ENCODE measurements around the gene KIAA1217. TPM values are rescaled to one million over a fixed set of nuclear protein-coding genes. Genes with fewer than 3 reads are reported as not detected.

The KIAA1217 gene
- polyA plus RNA-seq, 1 of the 3 experiments (the other 2 are of a cell fraction): 7.2 TPM

GRCh38 chr10:24493165-24493564 lies 284.2 kb downstream of the KIAA1217 start:
- Histone ChIP-seq H3K9me3 (no peaks in the 10 kb centered on the region), H2AFZ (ENCODE audit: low read depth) (no peak overlapping the region), H3K4me3 (ENCODE audit: low read depth in 2 of 2, low read length in 1 of 2) (no peak overlapping the region), H3K27ac (ENCODE audit: low read depth in 2 of 2, low read length in 1 of 2) (no peak overlapping the region), H3K79me2 (ENCODE audit: insufficient read depth) (no peaks in the 10 kb centered on the region), H3K9me2 (no peaks in the 10 kb centered on the region), H3K4me1 (ENCODE audit: control insufficient read depth in 1 of 2, insufficient read depth in 2 of 2, low read depth in 1 of 2, low read length in 1 of 2) (peaks cover 0 to 14% of the 10 kb centered on the region in 2 experiments; a peak in 1 of 4 replicates), H3K36me3 (replicated peaks in 1 of 2; ENCODE audit: control insufficient read depth in 1 of 2, insufficient read depth in 2 of 2, low read length in 1 of 2) (peaks cover 0 to 3% of the 10 kb centered on the region in 2 experiments), H3K4me2 (no peak overlapping the region), H3K27me3 (ENCODE audit: insufficient read depth) (no peaks in the 10 kb centered on the region), H3F3A (replicated peaks; ENCODE audit: insufficient read depth) (no peaks in the 10 kb centered on the region), H4K20me1 (ENCODE audit: insufficient read depth) (no peaks in the 10 kb centered on the region), H3K9ac (no peak overlapping the region)
- ChIA-PET CTCF (no interaction called here), POLR2A (no interaction called here)
- no peak for TF ChIP-seq SMC3 (IDR thresholded peaks at IDR 0.05; ENCODE audit: low read depth, low read length)
- no peak for TF ChIP-seq EP300 (IDR thresholded peaks at IDR 0.05; ENCODE audit: borderline replicate concordance in 1 of 2, low read depth in 1 of 2, low read length in 1 of 2)
- no peak for TF ChIP-seq ELF1 (IDR thresholded peaks at IDR 0.05)
- TF ChIP-seq YY1 (IDR thresholded peaks at IDR 0.05; ENCODE audit: low read depth): no peak
- TF ChIP-seq EZH2phosphoT487 (IDR thresholded peaks at IDR 0.05; ENCODE audit: borderline replicate concordance, low read depth): no peak
- no peak for TF ChIP-seq RAD21 (IDR thresholded peaks at IDR 0.05; ENCODE audit: low read length)
- no peak for TF ChIP-seq POLR2AphosphoS5 (IDR thresholded peaks at IDR 0.05; ENCODE audit: low read depth, low read length)
- TF ChIP-seq, protein P1, sequence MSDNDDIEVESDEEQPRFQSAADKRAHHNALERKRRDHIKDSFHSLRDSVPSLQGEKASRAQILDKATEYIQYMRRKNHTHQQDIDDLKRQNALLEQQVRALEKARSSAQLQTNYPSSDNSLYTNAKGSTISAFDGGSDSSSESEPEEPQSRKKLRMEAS (IDR thresholded peaks at IDR 0.05; ENCODE audit: low read depth): no peak
- TF ChIP-seq SIN3A (IDR thresholded peaks at IDR 0.05; ENCODE audit: borderline replicate concordance, low read depth, low read length): no peak
- TF ChIP-seq RXRA (IDR thresholded peaks at IDR 0.05; ENCODE audit: borderline replicate concordance, low read depth): no peak
- TF ChIP-seq RCOR1 (IDR thresholded peaks at IDR 0.05; ENCODE audit: low read length): no peak
- 91% methylated on average over 3 of the region's 4 CpGs for WGBS (ENCODE audit: low lambda C conversion rate)
- DNase-seq: no peak

GRCh38 chr10:24494236-24494635 lies 285.3 kb downstream of the KIAA1217 start:
- Histone ChIP-seq H3K4me3 (ENCODE audit: low read depth in 2 of 2, low read length in 1 of 2) (no peak overlapping the region), H3K9me2 (no peaks in the 10 kb centered on the region), H3K79me2 (ENCODE audit: insufficient read depth) (no peaks in the 10 kb centered on the region), H3K9me3 (no peaks in the 10 kb centered on the region), H2AFZ (ENCODE audit: low read depth) (no peak overlapping the region), H3K4me1 (ENCODE audit: control insufficient read depth in 1 of 2, insufficient read depth in 2 of 2, low read depth in 1 of 2, low read length in 1 of 2) (peaks cover 0 to 14% of the 10 kb centered on the region in 2 experiments; a peak in 1 of 4 replicates), H3K4me2 (no peak overlapping the region), H3K27me3 (ENCODE audit: insufficient read depth) (no peaks in the 10 kb centered on the region), H4K20me1 (ENCODE audit: insufficient read depth) (no peaks in the 10 kb centered on the region), H3K36me3 (replicated peaks in 1 of 2; ENCODE audit: control insufficient read depth in 1 of 2, insufficient read depth in 2 of 2, low read length in 1 of 2) (peaks cover 0 to 3% of the 10 kb centered on the region in 2 experiments), H3K9ac (no peak overlapping the region), H3F3A (replicated peaks; ENCODE audit: insufficient read depth) (no peaks in the 10 kb centered on the region), H3K27ac (ENCODE audit: low read depth in 2 of 2, low read length in 1 of 2) (no peak overlapping the region)
- DNase-seq: no peak
- ChIA-PET CTCF (no interaction called here), POLR2A (no interaction called here)
- TF ChIP-seq TCF12 (IDR thresholded peaks at IDR 0.05): no peak
- WGBS (ENCODE audit: low lambda C conversion rate): 90% methylated on average over 8 of the region's 8 CpGs

GRCh38 chr10:24494777-24495176 lies 285.8 kb downstream of the KIAA1217 start:
- Histone ChIP-seq H3K4me2 (no peak overlapping the region), H3K9me3 (no peaks in the 10 kb centered on the region), H3K79me2 (ENCODE audit: insufficient read depth) (no peaks in the 10 kb centered on the region), H4K20me1 (ENCODE audit: insufficient read depth) (no peaks in the 10 kb centered on the region), H3K27me3 (ENCODE audit: insufficient read depth) (no peaks in the 10 kb centered on the region), H3K27ac (ENCODE audit: low read depth in 2 of 2, low read length in 1 of 2) (no peak overlapping the region), H3K9me2 (no peaks in the 10 kb centered on the region), H3K36me3 (replicated peaks in 1 of 2; ENCODE audit: control insufficient read depth in 1 of 2, insufficient read depth in 2 of 2, low read length in 1 of 2) (peaks cover 0 to 3% of the 10 kb centered on the region in 2 experiments), H3K4me3 (ENCODE audit: low read depth in 2 of 2, low read length in 1 of 2) (no peak overlapping the region), H3K9ac (no peak overlapping the region), H3F3A (replicated peaks; ENCODE audit: insufficient read depth) (no peaks in the 10 kb centered on the region), H2AFZ (ENCODE audit: low read depth) (no peak overlapping the region), H3K4me1 (ENCODE audit: control insufficient read depth in 1 of 2, insufficient read depth in 2 of 2, low read depth in 1 of 2, low read length in 1 of 2) (peaks cover 0 to 14% of the 10 kb centered on the region in 2 experiments; a peak in 1 of 4 replicates)
- ChIA-PET CTCF (no interaction called here), POLR2A (no interaction called here)
- 95% methylated on average over 6 of the region's 6 CpGs for WGBS (ENCODE audit: low lambda C conversion rate)
- no peak for DNase-seq
- TF ChIP-seq FOXM1 (IDR thresholded peaks at IDR 0.05; ENCODE audit: low read depth) (no peak), EP300 (IDR thresholded peaks at IDR 0.05; ENCODE audit: borderline replicate concordance in 1 of 2, low read depth in 1 of 2, low read length in 1 of 2) (no peak), TCF12 (IDR thresholded peaks at IDR 0.05) (no peak), CHD2 (IDR thresholded peaks at IDR 0.05; ENCODE audit: low read length, partially characterized antibody) (no peak), FOXJ3 (CRISPR knock-in tag; IDR thresholded peaks at IDR 0.05) (no peak), SIN3A (IDR thresholded peaks at IDR 0.05; ENCODE audit: borderline replicate concordance, low read depth, low read length) (no peak), POLR2AphosphoS5 (IDR thresholded peaks at IDR 0.05; ENCODE audit: low read depth, low read length) (no peak), MXI1 (IDR thresholded peaks at IDR 0.05; ENCODE audit: low read depth, low read length) (no peak), NRF1 (IDR thresholded peaks at IDR 0.05; ENCODE audit: low read depth, low read length) (no peak), RXRA (IDR thresholded peaks at IDR 0.05; ENCODE audit: borderline replicate concordance, low read depth) (no peak), NFIC (IDR thresholded peaks at IDR 0.05; ENCODE audit: borderline replicate concordance) (no peak), SMC3 (IDR thresholded peaks at IDR 0.05; ENCODE audit: low read depth, low read length) (no peak), RAD21 (IDR thresholded peaks at IDR 0.05; ENCODE audit: low read length) (no peak), TEAD4 (IDR thresholded peaks at IDR 0.05; ENCODE audit: borderline replicate concordance, insufficient read depth) (no peak), PBX3 (IDR thresholded peaks at IDR 0.05) (no peak)
- TF ChIP-seq, protein P2, sequence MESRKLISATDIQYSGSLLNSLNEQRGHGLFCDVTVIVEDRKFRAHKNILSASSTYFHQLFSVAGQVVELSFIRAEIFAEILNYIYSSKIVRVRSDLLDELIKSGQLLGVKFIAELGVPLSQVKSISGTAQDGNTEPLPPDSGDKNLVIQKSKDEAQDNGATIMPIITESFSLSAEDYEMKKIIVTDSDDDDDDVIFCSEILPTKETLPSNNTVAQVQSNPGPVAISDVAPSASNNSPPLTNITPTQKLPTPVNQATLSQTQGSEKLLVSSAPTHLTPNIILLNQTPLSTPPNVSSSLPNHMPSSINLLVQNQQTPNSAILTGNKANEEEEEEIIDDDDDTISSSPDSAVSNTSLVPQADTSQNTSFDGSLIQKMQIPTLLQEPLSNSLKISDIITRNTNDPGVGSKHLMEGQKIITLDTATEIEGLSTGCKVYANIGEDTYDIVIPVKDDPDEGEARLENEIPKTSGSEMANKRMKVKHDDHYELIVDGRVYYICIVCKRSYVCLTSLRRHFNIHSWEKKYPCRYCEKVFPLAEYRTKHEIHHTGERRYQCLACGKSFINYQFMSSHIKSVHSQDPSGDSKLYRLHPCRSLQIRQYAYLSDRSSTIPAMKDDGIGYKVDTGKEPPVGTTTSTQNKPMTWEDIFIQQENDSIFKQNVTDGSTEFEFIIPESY (IDR thresholded peaks at IDR 0.05; ENCODE audit: borderline replicate concordance, low read depth): no peak
